Vagina (tissue), 2 donors: Measurements from ENCODE around the gene COL5A1.

Experiments used
- POLR2A ChIP-seq, 2 donors: fragments of 450-650 bp; IDR thresholded peaks; one replicate each; pipeline ENCODE4 v1.6.1; 2017; ENCODE audit warnings: antibody characterized with exemption in 2 of 2, mild to moderate bottlenecking in 2 of 2, moderate library complexity in 2 of 2
- POLR2AphosphoS5 ChIP-seq, 2 donors: sonication (generic); formaldehyde crosslinking; IDR thresholded peaks; one replicate each; pipeline ENCODE4 v1.9.0; 2017; ENCODE audit warnings: antibody characterized with exemption in 2 of 2, mild to moderate bottlenecking in 2 of 2, low read depth in 1 of 2; ENCODE audit not compliant: insufficient read depth in 1 of 2
- TF ChIP-seq, protein P1 (sequence below), 3 experiments: fragments of 450-650 bp in 2 of 3; fragments of 200-600 bp in 1 of 3; sonication (generic) in 1 of 3; IDR thresholded peaks; one replicate each; pipeline ENCODE4 v1.5.1; 2017 to 2019; ENCODE audit warnings: antibody characterized with exemption in 3 of 3, mild to moderate bottlenecking in 2 of 3, moderate library complexity in 2 of 3

DNA sequence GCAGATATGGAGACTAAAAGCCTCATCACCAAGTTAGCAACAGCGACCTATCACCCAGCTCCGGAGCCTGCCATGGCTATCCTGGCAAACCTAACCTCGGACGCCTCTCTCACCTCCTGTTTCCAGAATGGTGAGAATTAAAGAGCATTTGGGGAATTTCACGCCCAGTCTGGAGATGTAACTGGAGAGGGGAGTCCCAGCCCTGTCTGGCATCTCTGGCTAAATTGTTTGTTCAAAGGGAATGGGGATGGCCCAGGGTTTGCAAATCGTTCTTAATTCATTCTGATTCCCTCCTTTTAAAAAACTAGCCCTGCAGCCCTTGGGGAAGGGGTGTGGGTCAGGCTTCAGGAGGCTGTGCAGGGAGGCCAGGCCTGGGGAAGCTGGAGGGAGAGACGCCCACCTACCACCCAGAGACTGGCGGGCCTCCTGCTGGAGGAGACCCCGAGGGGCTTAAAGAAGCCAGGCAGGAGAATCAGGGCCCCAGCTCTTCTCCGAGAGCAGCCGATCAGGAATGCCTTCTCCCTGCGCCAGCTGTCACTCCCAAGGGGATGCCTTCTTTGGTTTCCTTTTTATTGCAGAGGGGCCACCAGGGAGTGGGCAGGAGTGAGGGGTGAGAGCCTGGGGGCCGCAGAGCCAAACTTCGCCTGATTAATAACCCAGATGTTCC, 964 bp upstream of the COL5A1 start:
- TF ChIP-seq, protein P1, sequence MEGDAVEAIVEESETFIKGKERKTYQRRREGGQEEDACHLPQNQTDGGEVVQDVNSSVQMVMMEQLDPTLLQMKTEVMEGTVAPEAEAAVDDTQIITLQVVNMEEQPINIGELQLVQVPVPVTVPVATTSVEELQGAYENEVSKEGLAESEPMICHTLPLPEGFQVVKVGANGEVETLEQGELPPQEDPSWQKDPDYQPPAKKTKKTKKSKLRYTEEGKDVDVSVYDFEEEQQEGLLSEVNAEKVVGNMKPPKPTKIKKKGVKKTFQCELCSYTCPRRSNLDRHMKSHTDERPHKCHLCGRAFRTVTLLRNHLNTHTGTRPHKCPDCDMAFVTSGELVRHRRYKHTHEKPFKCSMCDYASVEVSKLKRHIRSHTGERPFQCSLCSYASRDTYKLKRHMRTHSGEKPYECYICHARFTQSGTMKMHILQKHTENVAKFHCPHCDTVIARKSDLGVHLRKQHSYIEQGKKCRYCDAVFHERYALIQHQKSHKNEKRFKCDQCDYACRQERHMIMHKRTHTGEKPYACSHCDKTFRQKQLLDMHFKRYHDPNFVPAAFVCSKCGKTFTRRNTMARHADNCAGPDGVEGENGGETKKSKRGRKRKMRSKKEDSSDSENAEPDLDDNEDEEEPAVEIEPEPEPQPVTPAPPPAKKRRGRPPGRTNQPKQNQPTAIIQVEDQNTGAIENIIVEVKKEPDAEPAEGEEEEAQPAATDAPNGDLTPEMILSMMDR (IDR thresholded peaks at IDR 0.05), result no peak
- TF ChIP-seq POLR2A (IDR thresholded peaks at IDR 0.05) (no peak), POLR2AphosphoS5 (IDR thresholded peaks at IDR 0.05; ENCODE audit: insufficient read depth in 1 of 2, low read depth in 1 of 2) (no peak)
